Mucosa of gallbladder (tissue), 1 donor: ENCODE data around the gene PRKAB1. TPM values are rescaled to one million over a fixed set of nuclear protein-coding genes. Genes with fewer than 3 reads are reported as not detected.
"Not testable (repeated sequence)": the region's sequence is repeated elsewhere in the genome, so short reads cannot be mapped to it uniquely, and the experiment has no call there.

Experiments
- DNase-seq: peaks from one replicate; pipeline ENCODE4 v3.0.0-alpha.2; 2020; ENCODE audit warnings: low spot score
- total RNA-seq: library from RNA; stranded (reverse); gene quantifications from one replicate; pipeline ENCODE4 v1.2.1, GENCODE V29; 2021
- donor health status: DM: no; HTN: no; CAD: no.

PRKAB1 gene, protein sequence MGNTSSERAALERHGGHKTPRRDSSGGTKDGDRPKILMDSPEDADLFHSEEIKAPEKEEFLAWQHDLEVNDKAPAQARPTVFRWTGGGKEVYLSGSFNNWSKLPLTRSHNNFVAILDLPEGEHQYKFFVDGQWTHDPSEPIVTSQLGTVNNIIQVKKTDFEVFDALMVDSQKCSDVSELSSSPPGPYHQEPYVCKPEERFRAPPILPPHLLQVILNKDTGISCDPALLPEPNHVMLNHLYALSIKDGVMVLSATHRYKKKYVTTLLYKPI
- total RNA-seq = 51.8 TPM

GRCh38 chr12:119667577-119668323, at the start of gene PRKAB1:
Gene PRKAB1, plus strand, starts transcription at chr12:119668133. Its CDS starts 112 bp downstream, at chr12:119668245.
- peak; percentile 97 for DNase-seq

- DNase-seq = not testable (repeated sequence)
Measured at GRCh38 chr12:119618328-119618896, 49.5 kb upstream of the PRKAB1 start.

DNA sequence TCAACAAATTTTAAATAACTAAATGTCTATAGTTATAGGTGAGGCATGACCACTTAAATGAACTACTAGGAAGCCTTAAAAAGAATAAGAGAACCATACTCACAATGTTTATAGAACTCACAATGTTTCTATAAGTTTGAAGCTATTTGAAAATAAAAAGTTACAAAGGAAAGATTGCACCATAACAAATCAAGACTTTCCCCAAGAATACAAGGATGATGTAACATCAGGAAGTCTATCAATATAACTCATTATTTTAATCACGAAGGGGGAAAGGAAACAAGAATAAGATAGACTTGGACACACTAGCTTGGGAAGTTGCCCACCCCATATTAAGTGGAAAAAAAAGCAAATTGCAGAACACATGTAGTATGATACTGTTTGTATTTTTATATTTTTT, 47.4 kb upstream of the PRKAB1 start:
- no peak for DNase-seq

GRCh38 chr12:119621878-119622277, 46.1 kb upstream of the PRKAB1 start:
- DNase-seq = no peak

GRCh38 chr12:119624966-119625365, 43.0 kb upstream of the PRKAB1 start:
- no peak for DNase-seq

GRCh38 chr12:119627019-119627643, 40.8 kb upstream of the PRKAB1 start:
- DNase-seq = no peak

GRCh38 chr12:119627686-119628085, 40.2 kb upstream of the PRKAB1 start:
- DNase-seq = no peak

- no peak for DNase-seq
Measured at GRCh38 chr12:119630223-119630780, 37.6 kb upstream of the PRKAB1 start.

DNA sequence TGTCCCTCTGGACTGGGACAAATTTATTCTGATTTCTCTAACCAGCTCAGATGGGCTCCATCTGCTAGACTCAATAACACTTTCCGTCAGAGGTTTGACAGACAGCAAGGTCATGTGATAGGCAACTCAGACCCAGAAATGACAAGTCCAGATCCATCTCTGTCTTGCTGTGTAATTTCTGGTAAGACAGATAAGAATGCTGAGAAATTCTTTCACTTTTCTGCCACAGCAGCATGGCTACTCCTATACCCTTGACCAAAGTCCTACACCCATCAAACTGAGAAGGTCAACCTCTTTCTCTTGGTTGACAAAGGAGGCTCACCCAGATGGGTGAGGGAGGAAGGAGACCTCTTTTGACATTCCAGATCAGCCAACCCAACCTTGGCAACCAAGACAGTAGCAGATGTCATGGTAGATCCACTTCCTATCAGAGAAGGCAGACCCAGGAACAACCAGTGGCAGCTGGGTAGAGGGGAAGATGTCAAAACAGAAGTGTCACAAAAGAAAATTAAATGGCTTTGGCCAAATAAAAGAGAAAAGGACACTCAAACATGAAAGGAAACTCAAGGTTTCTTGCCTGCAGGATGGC, 36.9 kb upstream of the PRKAB1 start:
- DNase-seq = no peak

GRCh38 chr12:119631930-119632678, 35.8 kb upstream of the PRKAB1 start:
- no peak for DNase-seq

DNA sequence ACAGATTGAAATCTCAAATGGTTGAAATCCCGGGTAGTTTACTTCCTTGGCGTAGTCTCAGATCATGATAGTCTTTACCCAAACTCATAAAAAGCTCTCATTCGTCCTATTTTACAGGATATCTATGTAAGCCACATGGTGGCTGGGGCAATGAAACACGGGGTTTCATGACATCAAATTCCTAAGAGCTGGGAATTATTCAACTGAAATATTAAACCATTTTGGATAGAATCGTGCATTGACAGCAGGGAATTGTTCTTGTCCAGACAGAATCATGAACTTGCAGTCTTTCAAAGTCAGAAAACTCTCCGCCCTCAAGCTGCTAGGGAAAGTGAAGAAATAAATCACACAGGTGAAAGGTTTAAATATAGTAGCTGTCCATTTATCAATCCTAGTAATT, 33.2 kb upstream of the PRKAB1 start:
- DNase-seq = no peak

DNA sequence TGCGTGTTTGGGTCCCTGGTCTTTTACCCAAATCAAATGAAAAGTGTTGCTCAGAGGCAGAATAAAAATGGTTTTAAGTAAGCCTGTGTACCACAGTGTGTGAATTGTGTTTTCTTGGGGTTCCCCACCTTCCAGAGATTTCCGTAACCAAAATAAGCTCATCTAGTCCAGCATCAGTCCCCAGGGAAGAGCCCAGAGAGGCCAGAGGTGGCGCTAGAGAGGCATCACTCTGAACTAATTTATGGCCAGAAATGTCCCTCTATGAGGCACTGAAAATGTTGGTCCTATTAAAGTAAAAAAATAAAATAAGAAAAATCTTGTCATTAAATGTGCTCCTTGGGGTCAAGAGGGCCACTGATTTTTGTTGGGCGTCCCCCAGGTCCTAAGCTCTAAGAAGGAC, 24.9 kb upstream of the PRKAB1 start:
- no peak for DNase-seq

- no peak for DNase-seq
Measured at GRCh38 chr12:119644930-119645329, 23.0 kb upstream of the PRKAB1 start.

DNA sequence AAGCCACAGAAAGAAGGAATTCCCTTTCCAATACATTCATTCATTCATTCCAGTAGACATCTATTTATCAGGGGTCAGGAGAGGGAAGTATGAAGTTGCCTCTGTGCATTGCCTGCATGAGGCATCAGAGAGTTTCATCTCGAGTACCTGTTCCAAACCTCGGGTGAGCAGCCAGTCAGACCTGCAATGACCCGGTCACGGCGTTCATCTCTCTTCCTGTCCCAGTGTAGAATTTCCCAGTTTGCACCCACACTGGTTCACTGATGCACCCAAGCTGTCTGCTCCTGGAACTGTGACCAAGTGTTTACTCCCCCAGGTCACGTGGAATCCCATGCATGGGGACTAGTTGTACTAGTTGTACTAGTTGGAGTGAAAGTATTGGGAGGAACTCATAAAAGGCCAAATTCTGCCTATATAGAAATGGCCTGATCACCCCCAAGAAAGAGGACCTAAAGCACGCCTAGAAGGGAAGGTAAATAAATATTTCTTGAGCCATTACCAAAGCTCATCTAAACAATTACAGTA, 22.3 kb upstream of the PRKAB1 start:
- DNase-seq = no peak

DNA sequence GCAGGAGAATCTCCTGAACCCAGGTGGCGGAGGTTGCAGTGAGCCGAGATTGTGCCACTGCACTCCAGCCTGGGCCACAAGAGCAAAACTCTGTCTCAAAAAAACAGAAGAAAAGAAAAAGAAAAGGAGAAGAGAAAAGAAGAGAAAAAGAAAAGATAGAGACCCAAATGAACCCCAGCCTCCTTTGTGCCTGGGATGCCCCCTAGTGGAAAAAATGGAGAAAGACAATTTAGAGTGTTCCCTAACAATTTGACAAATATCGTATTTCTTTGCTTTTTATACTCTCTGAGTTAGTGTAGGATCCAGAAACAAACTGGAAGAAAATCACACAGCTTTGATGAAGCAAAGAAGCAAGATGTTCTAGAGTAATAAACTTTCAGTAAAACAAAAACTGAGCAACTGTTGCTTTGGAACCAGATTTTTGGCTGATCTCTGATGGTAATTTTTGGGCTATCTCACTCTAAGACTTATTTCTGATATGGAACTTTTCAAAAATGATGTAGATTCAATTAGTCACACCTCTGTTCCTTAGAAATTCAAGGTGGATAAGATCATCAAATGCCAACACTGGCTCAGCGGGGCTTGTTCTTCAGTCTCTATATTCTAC, 18.6 kb upstream of the PRKAB1 start:
- DNase-seq = no peak

- DNase-seq = no peak
Measured at GRCh38 chr12:119652665-119653064, 15.3 kb upstream of the PRKAB1 start.

DNA sequence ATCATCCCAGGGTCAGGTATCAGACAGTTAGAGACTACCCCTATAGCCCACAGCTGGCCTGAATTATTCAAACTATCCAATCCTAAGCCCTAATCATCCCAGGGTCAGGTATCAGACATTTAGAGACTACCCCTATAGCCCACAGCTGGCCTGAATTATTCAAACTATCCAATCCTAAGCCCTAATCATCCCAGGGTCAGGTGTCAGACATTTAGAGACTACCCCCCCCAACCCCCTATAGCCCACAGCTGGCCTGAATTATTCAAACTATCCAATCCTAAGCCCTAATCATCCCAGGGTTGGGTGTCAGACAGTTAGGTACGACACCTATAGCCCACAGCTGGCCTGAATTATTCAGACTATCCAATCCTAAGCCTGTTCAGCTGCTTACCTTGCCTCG, 10.9 kb upstream of the PRKAB1 start:
- not testable (repeated sequence) for DNase-seq

- DNase-seq = not testable (repeated sequence)
Measured at GRCh38 chr12:119658166-119658565, 9.8 kb upstream of the PRKAB1 start.

- peak; percentile 33 for DNase-seq
Measured at GRCh38 chr12:119659289-119659897, 8.5 kb upstream of the PRKAB1 start.

DNA sequence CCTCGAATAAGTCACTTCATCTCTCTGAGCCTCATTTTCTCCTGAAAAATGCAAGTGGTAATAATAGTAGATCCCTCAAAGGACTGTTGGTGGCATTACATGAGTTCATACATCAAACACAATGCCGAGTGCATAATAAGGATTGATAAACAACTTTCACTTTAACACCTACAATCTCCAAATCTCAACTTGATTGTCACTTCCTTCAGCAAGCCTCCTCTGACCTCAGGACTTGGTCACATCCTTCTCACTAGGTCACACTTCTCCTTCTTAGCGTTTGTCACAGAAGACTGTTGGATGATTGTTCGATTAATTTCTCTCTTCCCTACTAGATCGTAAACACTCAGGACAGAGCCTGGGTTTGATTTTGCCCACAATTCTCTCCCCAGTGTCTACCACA, 7.9 kb upstream of the PRKAB1 start:
- no peak for DNase-seq
